NT2/D1 (cell line): ENCODE results near the gene GJD3.

ENCODE experiments used
- SUZ12 ChIP-seq: IDR thresholded peaks from 2 replicates; pipeline ENCODE4 v1.6.1; 2011; ENCODE audit not compliant: insufficient read length, insufficient read depth; ENCODE audit errors: extremely low read depth
- ZNF274 ChIP-seq: IDR thresholded peaks from 2 replicates; pipeline ENCODE4 v1.6.1; 2011; ENCODE audit warnings: mild to moderate bottlenecking, low read depth, low read length

DNA sequence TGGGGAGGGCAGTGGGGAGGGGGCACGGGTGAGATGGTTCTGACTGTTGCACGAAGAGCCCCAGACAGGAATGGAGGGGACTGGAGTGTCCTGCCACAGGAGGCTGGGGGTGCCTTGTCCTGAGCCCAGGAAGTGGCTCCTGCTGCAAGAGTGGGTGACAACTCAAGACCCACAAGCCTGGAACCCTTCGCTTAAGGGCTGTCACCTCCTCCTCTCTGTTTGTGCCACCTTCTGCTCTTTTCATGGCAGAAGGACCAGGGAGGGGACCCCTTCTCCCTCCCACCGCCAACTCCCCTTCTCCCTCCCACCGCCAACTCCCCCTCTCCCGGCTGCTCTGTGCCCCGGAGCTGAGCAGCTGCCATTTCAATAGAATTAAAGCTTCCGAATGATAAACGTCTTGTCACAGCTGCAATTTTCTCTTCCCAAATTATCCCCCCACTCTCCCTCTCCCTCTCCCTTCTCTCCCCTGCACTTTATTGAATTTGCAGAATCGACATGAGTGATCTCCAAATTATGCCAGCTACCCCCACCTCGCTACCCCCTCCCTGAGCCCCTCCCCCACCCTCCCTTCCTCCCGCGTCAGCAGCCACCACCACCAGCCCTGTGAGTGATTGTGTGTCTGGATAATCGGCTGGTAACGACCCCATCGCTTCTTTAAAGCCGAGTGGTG lies 13.7 kb downstream of the GJD3 start:
- no peak for TF ChIP-seq ZNF274
- no peak for TF ChIP-seq SUZ12
